GM15510 (cell line): ENCODE measurements around the gene PLLP.

Experiments used
- POLR2A ChIP-seq: IDR thresholded peaks from 3 replicates; pipeline ENCODE4 v1.6.1; 2011; ENCODE audit warnings: borderline replicate concordance; ENCODE audit not compliant: insufficient read length; ENCODE audit errors: extremely low read depth

Gene PLLP

DNA sequence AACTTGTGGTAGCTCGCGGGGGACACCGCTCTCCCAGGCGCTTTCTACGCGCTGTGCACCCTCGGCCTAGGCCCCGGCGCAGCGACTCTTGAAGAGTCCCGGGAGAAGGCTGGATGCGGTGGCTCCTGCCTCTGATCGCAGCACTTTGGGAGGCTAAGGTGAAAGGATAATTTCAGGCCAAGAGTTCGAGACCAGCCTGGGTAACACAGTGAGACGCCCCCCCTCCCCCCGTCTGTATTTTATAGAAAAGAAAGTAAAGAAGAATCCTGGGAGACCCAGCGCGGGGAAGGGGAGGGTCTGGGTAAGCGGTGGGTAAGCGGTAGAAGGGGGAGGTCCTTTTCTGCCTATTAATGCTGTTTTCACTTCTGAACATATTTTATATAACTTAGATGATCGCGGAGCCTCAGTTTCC is 486 bp upstream of the PLLP start:
- no peak for TF ChIP-seq POLR2A

DNA sequence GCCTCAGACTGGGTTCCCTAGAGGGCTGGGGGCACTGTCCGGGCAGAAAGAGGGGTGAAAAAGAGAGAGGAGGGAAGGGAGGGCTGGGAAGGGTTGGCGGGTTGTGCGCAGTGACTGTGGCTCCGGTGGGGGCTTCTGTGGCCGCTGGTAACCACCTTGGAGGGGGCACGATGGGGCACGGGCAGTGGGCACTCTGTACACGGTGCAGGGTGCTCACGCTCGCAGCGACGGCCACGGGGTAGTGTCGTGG is 588 bp downstream of the PLLP start:
- no peak for TF ChIP-seq POLR2A

DNA sequence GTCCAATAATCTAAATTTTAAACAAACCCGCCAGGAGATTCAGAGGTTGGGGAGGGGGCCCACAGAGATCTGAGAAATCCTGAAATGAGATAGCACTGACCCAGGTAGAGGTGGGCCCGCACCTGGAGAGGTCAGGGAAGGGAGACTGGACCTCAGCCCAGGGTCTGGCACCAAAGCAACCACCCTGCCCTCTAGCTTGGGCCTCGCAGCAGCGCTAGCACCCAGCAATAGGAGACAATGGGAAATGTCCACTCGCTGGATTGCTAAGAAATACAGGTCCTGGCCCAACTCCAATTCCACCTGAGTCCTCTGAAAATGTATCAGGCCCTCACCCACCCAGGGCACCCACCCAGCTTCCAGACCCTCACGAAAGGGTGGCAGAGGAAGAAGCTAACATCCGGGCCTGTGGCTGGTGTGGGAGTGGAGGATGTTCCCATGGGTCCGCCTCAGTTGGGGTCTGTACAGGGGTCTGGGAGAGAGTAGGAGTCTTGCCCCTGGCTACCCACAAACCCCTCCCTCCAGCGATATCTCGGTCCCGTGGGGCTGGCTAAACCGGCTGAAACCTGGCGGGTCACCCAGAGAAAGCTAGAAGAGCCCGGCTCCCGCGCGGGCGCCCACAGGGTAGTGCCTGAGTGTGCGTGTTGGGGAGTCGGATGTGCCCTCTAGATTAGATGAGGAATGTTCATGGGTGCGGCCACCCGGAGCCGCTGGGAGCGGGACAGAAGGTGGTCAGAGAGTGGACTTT is 1.1 kb downstream of the PLLP start:
- TF ChIP-seq POLR2A, result no peak

- TF ChIP-seq POLR2A, result no peak
Measured at GRCh38 chr16:57282510-57283213, 1.8 kb downstream of the PLLP start.

DNA sequence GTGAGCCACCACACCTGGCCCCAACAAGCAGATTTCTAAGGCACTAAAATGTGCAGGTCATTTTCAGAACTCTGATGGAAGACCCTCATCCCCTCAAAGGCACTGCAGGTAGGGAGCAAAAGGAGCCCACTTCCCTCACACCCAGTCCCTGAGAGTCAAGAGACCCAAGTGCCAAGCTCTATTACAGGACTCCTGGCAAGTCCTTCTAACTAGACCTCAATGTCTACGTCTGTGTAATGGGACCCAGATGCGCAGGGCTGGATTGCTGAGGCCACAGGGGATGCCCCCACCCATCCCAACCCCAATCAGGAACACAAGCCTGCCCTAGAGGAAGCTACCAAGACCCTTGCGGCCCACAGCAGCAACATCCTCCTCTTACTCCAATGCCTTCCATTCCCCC is 2.7 kb downstream of the PLLP start:
- no peak for TF ChIP-seq POLR2A

- no peak for TF ChIP-seq POLR2A
Measured at GRCh38 chr16:57279780-57280638, 4.5 kb downstream of the PLLP start.

- no peak for TF ChIP-seq POLR2A
Measured at GRCh38 chr16:57278494-57278893, 6.0 kb downstream of the PLLP start.

GRCh38 chr16:57277586-57277985 is 6.9 kb downstream of the PLLP start:
- no peak for TF ChIP-seq POLR2A

GRCh38 chr16:57276596-57276995 is 7.9 kb downstream of the PLLP start:
- TF ChIP-seq POLR2A, result no peak

GRCh38 chr16:57273826-57274225 is 10.6 kb downstream of the PLLP start:
- TF ChIP-seq POLR2A, result no peak

- no peak for TF ChIP-seq POLR2A
Measured at GRCh38 chr16:57273359-57273758, 11.1 kb downstream of the PLLP start.

DNA sequence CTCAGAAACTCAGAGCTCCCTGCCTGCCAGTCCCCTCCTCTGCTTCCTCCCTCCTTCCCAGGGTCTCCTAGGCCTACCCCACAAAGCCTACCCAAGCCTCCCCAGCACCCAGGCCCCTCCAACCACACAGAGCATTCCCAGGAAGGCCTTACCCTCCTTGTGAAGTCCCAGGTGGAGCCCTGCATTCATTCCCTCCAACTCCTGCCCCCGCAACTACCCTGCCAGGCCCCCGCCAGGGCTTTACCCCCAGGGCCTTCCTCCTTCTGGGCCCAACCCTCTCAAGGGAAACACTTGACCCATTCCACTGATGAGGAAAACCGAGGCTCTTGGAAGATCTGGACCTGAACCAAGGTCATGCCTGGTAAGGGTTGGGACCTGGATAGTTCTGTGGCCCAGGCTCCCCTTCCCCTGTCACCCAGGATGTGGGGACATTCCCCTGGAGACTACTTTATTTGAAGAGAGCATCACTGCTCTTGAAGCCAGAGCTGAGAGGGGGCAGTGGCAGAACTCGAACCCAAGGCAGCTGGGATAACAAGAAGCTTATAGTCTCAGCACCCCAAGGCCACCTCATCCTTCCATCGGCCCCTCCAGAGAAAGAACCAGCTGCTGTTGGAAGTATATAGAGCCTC is 12.5 kb downstream of the PLLP start:
- no peak for TF ChIP-seq POLR2A

GRCh38 chr16:57271063-57271345 is 13.5 kb downstream of the PLLP start:
- no peak for TF ChIP-seq POLR2A

GRCh38 chr16:57270221-57271062 is 14.0 kb downstream of the PLLP start:
- no peak for TF ChIP-seq POLR2A
